HG02623 (cell line): Measurements from ENCODE around the gene MIX23.

ENCODE experiments used
- ATAC-seq: cut with Tn5 transposase; IDR thresholded peaks from one replicate; pipeline ENCODE4 v1.9.1; 2021; ENCODE audit warnings: moderate library complexity; ENCODE audit not compliant: unreplicated experiment

Gene MIX23

GRCh38 chr3:122353215-122353614, 29.8 kb downstream of the MIX23 start:
- no peak for ATAC-seq

GRCh38 chr3:122351612-122352011, 31.4 kb downstream of the MIX23 start:
- no peak for ATAC-seq

- ATAC-seq = no peak
Measured at GRCh38 chr3:122350814-122351418, 32.1 kb downstream of the MIX23 start.

- ATAC-seq = no peak
Measured at GRCh38 chr3:122349171-122349570, 33.9 kb downstream of the MIX23 start.

GRCh38 chr3:122343654-122344053, 39.4 kb downstream of the MIX23 start:
- no peak for ATAC-seq

DNA sequence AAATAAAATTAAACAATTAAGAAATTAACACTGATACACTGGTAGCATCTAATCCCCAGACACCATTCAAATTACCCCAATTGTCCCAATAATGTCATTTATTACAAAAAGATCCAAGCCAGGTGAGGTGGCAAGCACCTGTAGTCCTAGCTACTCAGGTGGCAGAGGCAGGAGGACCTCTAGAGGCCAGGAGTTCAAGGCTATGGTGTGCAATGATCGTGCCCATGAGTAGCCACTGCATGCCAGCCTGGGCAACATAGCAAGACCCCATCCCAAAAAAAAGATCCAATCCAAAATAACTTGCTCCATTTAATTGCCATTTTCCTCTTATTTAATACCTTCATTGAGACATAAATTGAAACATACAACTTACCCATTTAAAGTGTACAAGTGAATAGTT, 40.2 kb downstream of the MIX23 start:
- ATAC-seq = no peak

- no peak for ATAC-seq
Measured at GRCh38 chr3:122332551-122332950, 50.5 kb downstream of the MIX23 start.

DNA sequence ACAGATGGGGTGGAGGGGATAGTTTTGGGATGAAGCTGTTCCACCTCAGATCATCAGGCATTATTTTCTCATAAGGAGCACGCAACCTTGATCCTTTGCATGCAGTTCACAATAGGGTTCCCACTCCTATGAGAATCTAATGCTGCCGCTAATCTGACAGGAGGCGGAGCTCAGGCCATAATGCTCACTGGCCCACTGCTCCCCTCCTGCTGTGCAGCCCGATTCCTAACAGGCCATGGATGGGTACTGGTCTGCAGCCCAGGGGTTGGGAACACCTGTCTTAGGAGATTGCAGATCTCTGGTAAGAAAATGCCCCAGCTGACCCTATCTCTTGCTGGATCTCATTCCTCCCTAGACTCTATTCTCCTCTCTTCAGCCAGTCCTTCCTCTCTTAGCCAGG, 51.1 kb downstream of the MIX23 start:
- no peak for ATAC-seq

DNA sequence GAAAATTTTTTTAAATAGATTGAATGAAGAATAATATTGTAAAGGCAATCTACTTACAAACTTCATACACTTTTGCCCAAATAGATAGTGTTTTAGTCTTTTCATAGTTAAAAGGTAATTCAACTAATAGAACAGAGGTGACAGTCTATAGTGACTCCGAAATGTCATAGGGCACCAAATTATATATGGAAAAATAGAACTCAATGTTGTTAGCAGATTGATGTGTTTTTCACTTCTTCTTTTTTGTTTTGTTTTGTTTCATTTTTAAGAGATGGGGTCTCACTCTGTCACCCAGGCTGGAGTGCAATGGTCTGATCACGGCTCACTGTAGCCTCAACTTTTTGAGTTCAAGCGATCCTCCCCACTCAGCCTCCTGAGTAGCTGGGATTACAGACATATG, 57.3 kb downstream of the MIX23 start:
- ATAC-seq = no peak

DNA sequence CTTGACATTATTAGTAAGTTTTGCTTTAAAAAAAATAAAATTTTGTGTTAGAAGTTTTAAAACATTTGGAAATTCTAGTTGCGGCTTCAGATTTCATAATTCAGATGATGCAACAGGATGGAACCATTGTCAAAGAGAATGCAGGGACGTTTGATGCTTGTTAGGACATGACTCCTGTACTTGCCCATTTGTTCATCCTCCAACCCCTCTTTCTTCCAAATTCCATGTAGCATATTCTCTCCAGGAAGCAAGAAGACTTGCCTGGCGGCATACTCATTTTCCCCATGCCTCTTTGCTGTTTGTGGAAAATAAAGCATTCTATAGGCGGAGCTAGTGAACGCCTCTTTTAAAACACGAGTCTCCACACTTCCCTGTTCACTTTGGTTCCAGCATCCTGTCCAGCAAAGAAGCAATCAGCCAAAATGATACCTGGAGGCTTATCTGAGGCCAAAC, 58.1 kb downstream of the MIX23 start, which contains the start of gene CSTA:
Gene CSTA, plus strand, starts transcription at position 378 of the 453 bp plus-strand sequence. Its CDS starts 45 bp downstream, at position 423.
- no peak for ATAC-seq

GRCh38 chr3:122322095-122323075, 60.6 kb downstream of the MIX23 start:
- no peak for ATAC-seq

- no peak for ATAC-seq
Measured at GRCh38 chr3:122318620-122319019, 64.4 kb downstream of the MIX23 start.

GRCh38 chr3:122316368-122316767, 66.7 kb downstream of the MIX23 start:
- no peak for ATAC-seq

GRCh38 chr3:122315619-122316018, 67.4 kb downstream of the MIX23 start:
- no peak for ATAC-seq

DNA sequence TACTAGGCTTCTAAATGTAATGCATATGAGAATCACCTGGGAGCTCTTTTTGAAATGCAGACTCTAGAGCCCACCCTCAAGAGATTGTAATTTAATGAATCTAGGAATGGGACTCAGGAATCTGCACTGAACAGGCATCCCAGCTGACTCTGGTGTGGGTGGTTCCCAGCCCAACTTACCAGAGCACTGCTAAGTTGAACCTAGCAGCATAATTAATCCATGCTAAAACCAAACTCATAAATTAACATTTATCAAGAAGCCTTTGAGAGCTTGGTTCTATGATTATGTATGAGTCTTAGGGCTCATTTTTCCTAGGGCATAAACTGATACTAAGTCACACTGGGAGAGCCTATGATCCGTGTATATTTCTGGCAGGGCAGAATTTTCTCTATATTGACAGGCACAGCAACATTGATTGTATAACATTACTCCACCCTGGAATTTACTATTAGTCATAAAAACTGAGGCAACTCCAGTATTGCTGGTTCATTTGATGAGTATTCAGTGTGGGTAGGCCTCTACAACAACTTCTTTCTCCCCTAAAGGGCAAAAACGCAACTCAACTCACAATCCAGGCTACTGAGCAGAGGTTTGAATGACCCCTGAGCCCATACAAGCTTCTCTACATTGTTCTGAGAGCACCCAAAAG, 68.7 kb downstream of the MIX23 start:
- ATAC-seq = no peak

DNA sequence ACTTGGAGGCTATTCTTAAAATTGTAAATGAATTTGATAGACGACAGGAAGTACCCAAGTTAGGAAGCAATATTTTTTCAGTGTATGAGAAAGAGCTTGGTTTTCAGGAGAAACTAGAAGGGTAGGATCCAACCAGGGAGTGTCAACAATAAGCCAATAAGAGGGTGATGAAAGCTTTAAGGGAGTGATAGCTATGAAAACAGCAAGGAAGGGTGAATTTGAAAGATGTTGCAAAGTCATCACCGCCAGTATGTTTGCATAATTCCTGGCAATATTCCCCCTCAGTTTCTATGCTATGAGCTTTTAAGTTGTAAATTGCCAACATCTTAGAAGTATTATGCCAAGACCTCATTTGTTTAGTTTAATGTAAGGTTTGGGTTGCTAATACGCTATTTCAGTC, 69.8 kb downstream of the MIX23 start:
- ATAC-seq = no peak

- ATAC-seq = no peak
Measured at GRCh38 chr3:122312826-122313225, 70.2 kb downstream of the MIX23 start.

DNA sequence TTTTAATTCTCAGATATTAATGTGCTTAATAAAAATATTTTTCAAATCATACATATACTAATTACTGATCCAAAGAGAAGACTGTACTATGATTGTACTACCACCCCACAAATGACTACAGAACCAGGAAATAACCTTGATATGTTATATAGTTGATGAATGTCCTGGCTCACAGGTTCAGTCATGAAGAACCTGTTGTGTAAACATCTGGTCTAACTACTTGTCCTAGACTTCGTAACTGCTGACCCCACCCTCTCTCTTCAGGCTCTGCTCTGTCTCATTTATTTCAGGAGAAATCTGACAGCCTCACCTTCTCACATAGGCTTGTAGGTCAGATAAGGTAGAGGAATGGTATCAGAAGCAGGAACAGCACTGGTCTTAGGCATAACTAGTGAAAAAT, 72.7 kb downstream of the MIX23 start:
- ATAC-seq = no peak
